Stimulated activated CD8-positive, alpha-beta memory T cell treated with anti-CD3 and anti-CD28 coated beads, Interleukin-15, amount 100 ng/mL, for 24 hours (primary cell): ENCODE measurements around the gene SPR.

Experiments used
- DNase-seq: peaks from one replicate; pipeline ENCODE4 v3.0.0-alpha.2; 2020; ENCODE audit warnings: low read depth

The SPR gene

GRCh38 chr2:72887032-72887739 lies at the start of gene SPR:
Gene SPR, plus strand, starts transcription at chr2:72887408. Its CDS starts 25 bp downstream, at chr2:72887433.
- DNase-seq: peak; percentile 41

GRCh38 chr2:72840066-72840465 lies 47.1 kb upstream of the SPR start:
- DNase-seq: no peak

- DNase-seq: no peak
Observed at GRCh38 chr2:72841462-72842125, 45.6 kb upstream of the SPR start.

- no peak for DNase-seq
Observed at GRCh38 chr2:72843301-72843700, 43.9 kb upstream of the SPR start.

- DNase-seq: no peak
Observed at GRCh38 chr2:72846171-72847095, 40.8 kb upstream of the SPR start.

GRCh38 chr2:72847534-72848315 lies 39.5 kb upstream of the SPR start:
- no peak for DNase-seq

GRCh38 chr2:72848436-72849137 lies 38.6 kb upstream of the SPR start:
- DNase-seq: no peak

GRCh38 chr2:72849138-72849462 lies 38.1 kb upstream of the SPR start:
- DNase-seq: no peak

GRCh38 chr2:72851333-72851732 lies 35.9 kb upstream of the SPR start:
- DNase-seq: no peak

GRCh38 chr2:72859831-72860262 lies 27.4 kb upstream of the SPR start:
- DNase-seq: no peak

- DNase-seq: peak; percentile 83
Observed at GRCh38 chr2:72862239-72862988, 24.8 kb upstream of the SPR start.

- DNase-seq: no peak
Observed at GRCh38 chr2:72863046-72863445, 24.2 kb upstream of the SPR start.

- DNase-seq: no peak
Observed at GRCh38 chr2:72864500-72864899, 22.7 kb upstream of the SPR start.

- DNase-seq: no peak
Observed at GRCh38 chr2:72871060-72871459, 16.1 kb upstream of the SPR start.

GRCh38 chr2:72871880-72872279 lies 15.3 kb upstream of the SPR start:
- no peak for DNase-seq

GRCh38 chr2:72883356-72883962 lies 3.7 kb upstream of the SPR start:
- no peak for DNase-seq

- DNase-seq: no peak
Observed at GRCh38 chr2:72886505-72887031, 640 bp upstream of the SPR start.

GRCh38 chr2:72887740-72888437 lies 681 bp downstream of the SPR start:
- DNase-seq: no peak
